ENCODE data around the gene ZNF236. TPM values are rescaled to one million over a fixed set of nuclear protein-coding genes. Genes with fewer than 3 reads are reported as not detected.

Gene ZNF236
- total and polyA plus RNA-seq, 2 experiments from 2014 or later: 7.4 to 8.2 TPM

- H3K4me3 ChIP-seq: no peak overlapping the region
- WGBS (ENCODE audit: low lambda C conversion rate, missing lambda C conversion rate): 20% methylated on average over 11 of the region's 11 CpGs
- TF ChIP-seq, protein P1, sequence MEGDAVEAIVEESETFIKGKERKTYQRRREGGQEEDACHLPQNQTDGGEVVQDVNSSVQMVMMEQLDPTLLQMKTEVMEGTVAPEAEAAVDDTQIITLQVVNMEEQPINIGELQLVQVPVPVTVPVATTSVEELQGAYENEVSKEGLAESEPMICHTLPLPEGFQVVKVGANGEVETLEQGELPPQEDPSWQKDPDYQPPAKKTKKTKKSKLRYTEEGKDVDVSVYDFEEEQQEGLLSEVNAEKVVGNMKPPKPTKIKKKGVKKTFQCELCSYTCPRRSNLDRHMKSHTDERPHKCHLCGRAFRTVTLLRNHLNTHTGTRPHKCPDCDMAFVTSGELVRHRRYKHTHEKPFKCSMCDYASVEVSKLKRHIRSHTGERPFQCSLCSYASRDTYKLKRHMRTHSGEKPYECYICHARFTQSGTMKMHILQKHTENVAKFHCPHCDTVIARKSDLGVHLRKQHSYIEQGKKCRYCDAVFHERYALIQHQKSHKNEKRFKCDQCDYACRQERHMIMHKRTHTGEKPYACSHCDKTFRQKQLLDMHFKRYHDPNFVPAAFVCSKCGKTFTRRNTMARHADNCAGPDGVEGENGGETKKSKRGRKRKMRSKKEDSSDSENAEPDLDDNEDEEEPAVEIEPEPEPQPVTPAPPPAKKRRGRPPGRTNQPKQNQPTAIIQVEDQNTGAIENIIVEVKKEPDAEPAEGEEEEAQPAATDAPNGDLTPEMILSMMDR (IDR thresholded peaks at IDR 0.05; ENCODE audit: poor library complexity): peak; percentile 84
- no peak for TF ChIP-seq EZH2phosphoT487 (IDR thresholded peaks at IDR 0.05; ENCODE audit: low read depth, severe bottlenecking, unreplicated experiment)
- no peaks in the 10 kb centered on the region for H3K4me1 ChIP-seq (ENCODE audit: insufficient read depth)
- H3K79me2 ChIP-seq: no peaks in the 10 kb centered on the region
- peak; percentile 73 for DNase-seq (ENCODE audit: low spot score)
- no peaks in the 10 kb centered on the region for H3K36me3 ChIP-seq (replicated peaks; ENCODE audit: insufficient read depth, low read depth)
- no peak overlapping the region for H2AFZ ChIP-seq
- H3K27me3 ChIP-seq: no peaks in the 10 kb centered on the region
- no peaks in the 10 kb centered on the region for H3K9me2 ChIP-seq (replicated peaks; ENCODE audit: insufficient read depth)
- H4K20me1 ChIP-seq (ENCODE audit: insufficient read depth, poor library complexity, severe bottlenecking): no peaks in the 10 kb centered on the region
- H3K4me2 ChIP-seq: peak overlapping the region; percentile 47
- H3K27ac ChIP-seq: no peak overlapping the region
- H3K9me3 ChIP-seq (ENCODE audit: low read depth): no peaks in the 10 kb centered on the region
Observed at GRCh38 chr18:76803814-76804213, 18.5 kb upstream of the ZNF236 start.

GRCh38 chr18:76805221-76805620, 17.1 kb upstream of the ZNF236 start:
- Histone ChIP-seq H4K20me1 (ENCODE audit: insufficient read depth, poor library complexity, severe bottlenecking) (no peaks in the 10 kb centered on the region), H3K9me2 (replicated peaks; ENCODE audit: insufficient read depth) (no peaks in the 10 kb centered on the region), H3K27me3 (no peaks in the 10 kb centered on the region), H3K36me3 (replicated peaks; ENCODE audit: insufficient read depth, low read depth) (no peaks in the 10 kb centered on the region), H3K4me2 (no peak overlapping the region), H3K27ac (no peak overlapping the region), H3K79me2 (no peaks in the 10 kb centered on the region), H2AFZ (no peak overlapping the region), H3K4me1 (ENCODE audit: insufficient read depth) (no peaks in the 10 kb centered on the region), H3K4me3 (no peak overlapping the region), H3K9me3 (ENCODE audit: low read depth) (no peaks in the 10 kb centered on the region)
- TF ChIP-seq EZH2 (IDR thresholded peaks at IDR 0.05; ENCODE audit: borderline replicate concordance) (no peak), EZH2phosphoT487 (IDR thresholded peaks at IDR 0.05; ENCODE audit: low read depth, severe bottlenecking, unreplicated experiment) (no peak)
- TF ChIP-seq, protein P1 (IDR thresholded peaks at IDR 0.05; ENCODE audit: poor library complexity): no peak
- WGBS (ENCODE audit: low lambda C conversion rate, missing lambda C conversion rate): 73% methylated on average over 7 of the region's 7 CpGs
- DNase-seq (ENCODE audit: low spot score): no peak

DNA sequence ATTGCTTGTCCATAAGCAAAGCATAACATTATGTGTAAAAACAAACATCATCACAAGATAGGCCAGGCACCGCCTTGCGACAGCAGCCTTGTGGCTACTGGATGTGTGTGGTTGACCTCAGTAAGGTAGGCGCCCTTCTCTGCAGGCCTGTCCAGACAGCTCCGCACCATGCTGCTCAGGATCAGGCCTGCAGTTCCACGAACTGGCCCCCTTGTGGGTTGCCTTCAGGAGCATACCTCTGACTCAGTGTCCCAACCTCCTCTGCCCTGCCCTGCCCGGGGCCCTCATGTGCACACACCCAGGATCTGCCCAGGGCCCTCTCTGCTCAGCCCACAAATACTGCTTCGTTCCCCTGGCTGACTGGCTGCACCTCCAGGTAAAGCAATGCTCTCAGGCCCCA, 16.1 kb upstream of the ZNF236 start:
- WGBS (ENCODE audit: low lambda C conversion rate, missing lambda C conversion rate): 93% methylated on average over 7 of the region's 7 CpGs
- no peaks in the 10 kb centered on the region for H3K79me2 ChIP-seq

More for the DNA sequence above, 16.1 kb upstream of the ZNF236 start:
- Histone ChIP-seq H3K9me2 (replicated peaks; ENCODE audit: insufficient read depth) (no peaks in the 10 kb centered on the region), H3K9me3 (ENCODE audit: low read depth) (no peaks in the 10 kb centered on the region), H3K4me2 (no peak overlapping the region), H3K4me3 (no peak overlapping the region), H3K27me3 (no peaks in the 10 kb centered on the region), H2AFZ (no peak overlapping the region), H3K27ac (no peak overlapping the region), H3K4me1 (ENCODE audit: insufficient read depth) (no peaks in the 10 kb centered on the region), H4K20me1 (ENCODE audit: insufficient read depth, poor library complexity, severe bottlenecking) (no peaks in the 10 kb centered on the region), H3K36me3 (replicated peaks; ENCODE audit: insufficient read depth, low read depth) (no peaks in the 10 kb centered on the region)
- TF ChIP-seq, protein P1 (IDR thresholded peaks at IDR 0.05; ENCODE audit: poor library complexity): no peak
- TF ChIP-seq EZH2phosphoT487 (IDR thresholded peaks at IDR 0.05; ENCODE audit: low read depth, severe bottlenecking, unreplicated experiment): no peak
- TF ChIP-seq EZH2 (IDR thresholded peaks at IDR 0.05; ENCODE audit: borderline replicate concordance): no peak
- DNase-seq (ENCODE audit: low spot score): no peak
